Measurements from ENCODE around the gene RAP1GAP2. TPM values are rescaled to one million over a fixed set of nuclear protein-coding genes. Genes with fewer than 3 reads are reported as not detected.

RAP1GAP2 gene
- total RNA-seq, 3 donors from 2014 or later (not counting 1 experiment from before 2014, with no cell fraction given) = 274 to 418 (median 390) TPM

DNA sequence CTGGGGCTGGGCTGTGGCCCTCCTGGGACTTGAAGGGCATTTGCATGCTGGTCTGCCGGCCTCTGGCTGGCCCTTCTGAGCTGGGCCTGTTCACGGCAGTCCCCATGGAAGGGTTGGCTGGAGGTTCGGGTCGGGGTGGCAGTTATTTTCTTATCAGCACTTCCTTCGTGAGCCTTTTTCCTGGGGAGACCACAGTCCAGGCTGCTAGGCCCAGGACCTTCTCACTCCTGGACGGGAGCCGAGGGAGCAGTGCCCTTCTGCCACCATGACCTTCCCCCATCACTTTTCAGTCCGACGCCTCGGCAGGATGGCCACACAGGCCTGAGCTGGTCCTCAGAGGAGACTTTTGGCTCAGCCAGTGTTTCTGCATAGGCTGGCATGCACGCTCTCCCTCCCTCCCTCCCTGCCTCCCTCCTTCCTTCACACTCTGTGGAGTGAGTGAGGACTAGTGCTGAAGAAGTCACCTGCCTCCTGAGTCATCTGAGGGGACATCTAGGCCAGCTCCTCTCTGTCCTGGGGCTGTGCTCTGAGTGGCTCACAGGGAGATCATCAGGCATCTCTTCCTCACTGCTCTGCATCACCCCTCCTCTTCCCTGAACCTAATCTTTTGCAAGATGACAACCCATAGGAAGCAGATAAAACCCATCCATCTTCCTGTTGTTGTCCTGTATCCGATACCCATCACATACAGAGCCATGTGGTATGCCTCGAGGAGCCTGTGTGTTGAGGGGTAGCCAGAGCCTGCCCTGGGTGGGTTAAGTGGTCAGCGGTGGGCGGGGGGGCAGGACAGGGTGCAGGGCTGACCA, 109.7 kb downstream of the RAP1GAP2 start:
- H3K4me1 ChIP-seq (ENCODE audit: control insufficient read depth, insufficient read depth, low read length) = peaks cover 93% of the 10 kb centered on the region
- H3K27ac Mint-ChIP-seq = peak overlapping the region; percentile 91 to 94
- no peaks in the 10 kb centered on the region for H3K9me3 Mint-ChIP-seq
- no peak for DNase-seq
- intact Hi-C loops (cut with micrococcal nuclease) = loop anchor here (10.0 kb wide), 2 partner anchors 49 to 51 kb away; no protein-coding TSS in a partner anchor
- peaks cover 70 to 98% of the 10 kb centered on the region in 2 donors for H3K4me1 Mint-ChIP-seq
- no peaks in the 10 kb centered on the region for H3K36me3 Mint-ChIP-seq
- H3K9me3 ChIP-seq (ENCODE audit: control insufficient read depth, insufficient read depth, low read length) = peaks cover 2% of the 10 kb centered on the region
- H3K4me3 Mint-ChIP-seq = peak overlapping the region; percentile 84
- H3K36me3 ChIP-seq (ENCODE audit: control insufficient read depth, insufficient read depth, low read length) = peaks cover 29% of the 10 kb centered on the region
- no peaks in the 10 kb centered on the region for H3K27me3 ChIP-seq (ENCODE audit: control insufficient read depth, insufficient read depth, low read length)
- TF ChIP-seq, protein P1, sequence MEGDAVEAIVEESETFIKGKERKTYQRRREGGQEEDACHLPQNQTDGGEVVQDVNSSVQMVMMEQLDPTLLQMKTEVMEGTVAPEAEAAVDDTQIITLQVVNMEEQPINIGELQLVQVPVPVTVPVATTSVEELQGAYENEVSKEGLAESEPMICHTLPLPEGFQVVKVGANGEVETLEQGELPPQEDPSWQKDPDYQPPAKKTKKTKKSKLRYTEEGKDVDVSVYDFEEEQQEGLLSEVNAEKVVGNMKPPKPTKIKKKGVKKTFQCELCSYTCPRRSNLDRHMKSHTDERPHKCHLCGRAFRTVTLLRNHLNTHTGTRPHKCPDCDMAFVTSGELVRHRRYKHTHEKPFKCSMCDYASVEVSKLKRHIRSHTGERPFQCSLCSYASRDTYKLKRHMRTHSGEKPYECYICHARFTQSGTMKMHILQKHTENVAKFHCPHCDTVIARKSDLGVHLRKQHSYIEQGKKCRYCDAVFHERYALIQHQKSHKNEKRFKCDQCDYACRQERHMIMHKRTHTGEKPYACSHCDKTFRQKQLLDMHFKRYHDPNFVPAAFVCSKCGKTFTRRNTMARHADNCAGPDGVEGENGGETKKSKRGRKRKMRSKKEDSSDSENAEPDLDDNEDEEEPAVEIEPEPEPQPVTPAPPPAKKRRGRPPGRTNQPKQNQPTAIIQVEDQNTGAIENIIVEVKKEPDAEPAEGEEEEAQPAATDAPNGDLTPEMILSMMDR (IDR thresholded peaks at IDR 0.05) = no peak
- no peaks in the 10 kb centered on the region for H3K27me3 Mint-ChIP-seq (ENCODE audit: low read depth in 2 of 2)
- H3K27ac ChIP-seq (ENCODE audit: low read length) = peak overlapping the region; percentile 39
- no peak overlapping the region for H3K4me3 ChIP-seq (ENCODE audit: low read length)
- ATAC-seq = peak; percentile 16 to 40 (median 25)
- WGBS (ENCODE audit: insufficient coverage) = 61% methylated on average over 14 of the region's 15 CpGs

DNA sequence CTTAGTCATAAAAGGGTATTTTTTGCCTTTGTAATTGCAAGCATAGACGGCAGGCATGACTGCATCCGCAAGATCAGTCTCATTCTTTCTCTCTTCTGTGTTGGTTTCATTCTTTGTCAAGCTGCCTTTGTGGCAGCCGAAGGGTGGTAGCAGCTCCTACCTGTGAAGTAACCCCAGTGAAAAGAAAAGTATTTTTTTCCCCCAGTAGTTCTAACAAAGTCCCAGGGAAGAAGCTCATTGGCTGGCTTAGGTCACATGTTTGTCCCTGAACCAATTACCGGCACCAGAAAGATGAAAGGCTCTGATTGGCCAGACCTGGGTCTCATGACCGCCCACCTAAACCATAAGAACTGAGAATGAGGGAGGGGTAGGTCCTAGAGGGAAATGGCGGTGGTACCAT, 110.7 kb downstream of the RAP1GAP2 start:
- 76% methylated on average over 6 of the region's 6 CpGs for WGBS (ENCODE audit: insufficient coverage)
- intact Hi-C loops (cut with micrococcal nuclease) = loop anchor here (10.0 kb wide), 2 partner anchors 48 to 52 kb away; no protein-coding TSS in a partner anchor
- Mint-ChIP-seq H3K27ac (peak overlapping the region; percentile 71 to 94), H3K4me3 (peak overlapping the region; percentile 28), H3K36me3 (no peaks in the 10 kb centered on the region), H3K27me3 (ENCODE audit: low read depth in 2 of 2) (no peaks in the 10 kb centered on the region), H3K9me3 (no peaks in the 10 kb centered on the region), H3K4me1 (peaks cover 65 to 97% of the 10 kb centered on the region in 2 donors)
- ATAC-seq (no peak), DNase-seq (no peak)
- H3K4me1 ChIP-seq (ENCODE audit: control insufficient read depth, insufficient read depth, low read length) = peaks cover 92% of the 10 kb centered on the region
- peaks cover 31% of the 10 kb centered on the region for H3K36me3 ChIP-seq (ENCODE audit: control insufficient read depth, insufficient read depth, low read length)
- no peak overlapping the region for H3K4me3 ChIP-seq (ENCODE audit: low read length)
- H3K27me3 ChIP-seq (ENCODE audit: control insufficient read depth, insufficient read depth, low read length) = no peaks in the 10 kb centered on the region
- TF ChIP-seq, protein P1 (IDR thresholded peaks at IDR 0.05) = no peak
- peaks cover 2% of the 10 kb centered on the region for H3K9me3 ChIP-seq (ENCODE audit: control insufficient read depth, insufficient read depth, low read length)
- no peak overlapping the region for H3K27ac ChIP-seq (ENCODE audit: low read length)

DNA sequence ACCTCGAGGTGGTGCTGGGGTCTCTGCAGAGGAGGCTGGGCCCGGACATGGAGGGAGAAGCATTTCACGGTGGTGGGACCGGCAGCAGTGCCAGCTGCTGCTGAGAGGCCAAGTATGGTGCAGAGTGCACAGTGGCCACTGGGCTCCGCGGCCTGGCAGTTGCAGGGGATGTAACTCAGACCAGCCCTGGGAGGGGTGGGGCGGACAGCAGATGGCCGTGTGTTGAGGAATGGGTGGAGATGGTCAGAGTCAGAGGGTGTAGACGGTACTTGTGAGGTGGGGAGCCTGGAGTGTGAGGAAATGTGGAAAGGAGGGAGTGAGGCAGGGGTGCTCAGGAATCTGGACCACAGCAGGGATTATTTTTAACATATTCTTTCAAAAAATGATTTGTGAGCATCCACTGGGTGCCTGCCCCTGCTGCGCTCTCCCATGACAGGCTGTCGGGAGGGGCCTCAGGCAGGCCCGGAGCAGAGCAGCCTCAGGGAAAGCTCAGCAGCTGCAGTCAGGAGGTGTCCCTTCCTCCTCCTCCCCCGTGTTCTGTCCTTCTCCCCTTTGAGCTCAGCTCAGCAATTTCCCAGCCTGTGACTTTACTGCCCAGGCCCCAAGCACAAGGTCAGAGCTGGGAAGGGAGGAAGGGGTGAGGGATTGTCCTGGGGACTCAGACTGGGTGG, 113.1 kb downstream of the RAP1GAP2 start:
- H3K9me3 Mint-ChIP-seq = no peaks in the 10 kb centered on the region
- Histone ChIP-seq H3K9me3 (ENCODE audit: control insufficient read depth, insufficient read depth, low read length) (peaks cover 2% of the 10 kb centered on the region), H3K36me3 (ENCODE audit: control insufficient read depth, insufficient read depth, low read length) (peaks cover 33% of the 10 kb centered on the region), H3K4me3 (ENCODE audit: low read length) (no peak overlapping the region), H3K4me1 (ENCODE audit: control insufficient read depth, insufficient read depth, low read length) (peaks cover 77% of the 10 kb centered on the region), H3K27me3 (ENCODE audit: control insufficient read depth, insufficient read depth, low read length) (no peaks in the 10 kb centered on the region), H3K27ac (ENCODE audit: low read length) (no peak overlapping the region)
- H3K27me3 Mint-ChIP-seq (ENCODE audit: low read depth in 2 of 2) = no peaks in the 10 kb centered on the region
- H3K4me3 Mint-ChIP-seq = peak overlapping the region; percentile 42
- WGBS (ENCODE audit: insufficient coverage) = 88% methylated on average over 13 of the region's 13 CpGs
- peak overlapping the region; percentile 71 to 89 for H3K27ac Mint-ChIP-seq
- intact Hi-C loops (cut with micrococcal nuclease) = loop anchor here (10.0 kb wide), 2 partner anchors 45 to 55 kb away; no protein-coding TSS in a partner anchor
- H3K36me3 Mint-ChIP-seq = no peaks in the 10 kb centered on the region
- H3K4me1 Mint-ChIP-seq = peaks cover 62 to 86% of the 10 kb centered on the region in 2 donors
- ATAC-seq (no peak), DNase-seq (no peak)
- TF ChIP-seq, protein P1 (IDR thresholded peaks at IDR 0.05) = no peak

Data from natural killer cell (primary cell).